Stimulated activated CD4-positive, alpha-beta T cell treated with anti-CD3 and anti-CD28 coated beads, Interleukin-12 subunit alpha, Interleukin-12 subunit beta, amount 100 ng/mL, for 24 hours (primary cell): ENCODE results near the gene SH2D2A.
A peak's percentile ranks its signal among the peaks of the same experiment; 100 is the strongest.
"Not testable (repeated sequence)": the region's sequence is repeated elsewhere in the genome, so short reads cannot be mapped to it uniquely, and the experiment has no call there.

Experiments
- DNase-seq, 2 experiments: peaks; one replicate each; pipeline ENCODE4 v3.0.0-alpha.2; 2020; ENCODE audit warnings: low read depth in 2 of 2

SH2D2A gene

DNA sequence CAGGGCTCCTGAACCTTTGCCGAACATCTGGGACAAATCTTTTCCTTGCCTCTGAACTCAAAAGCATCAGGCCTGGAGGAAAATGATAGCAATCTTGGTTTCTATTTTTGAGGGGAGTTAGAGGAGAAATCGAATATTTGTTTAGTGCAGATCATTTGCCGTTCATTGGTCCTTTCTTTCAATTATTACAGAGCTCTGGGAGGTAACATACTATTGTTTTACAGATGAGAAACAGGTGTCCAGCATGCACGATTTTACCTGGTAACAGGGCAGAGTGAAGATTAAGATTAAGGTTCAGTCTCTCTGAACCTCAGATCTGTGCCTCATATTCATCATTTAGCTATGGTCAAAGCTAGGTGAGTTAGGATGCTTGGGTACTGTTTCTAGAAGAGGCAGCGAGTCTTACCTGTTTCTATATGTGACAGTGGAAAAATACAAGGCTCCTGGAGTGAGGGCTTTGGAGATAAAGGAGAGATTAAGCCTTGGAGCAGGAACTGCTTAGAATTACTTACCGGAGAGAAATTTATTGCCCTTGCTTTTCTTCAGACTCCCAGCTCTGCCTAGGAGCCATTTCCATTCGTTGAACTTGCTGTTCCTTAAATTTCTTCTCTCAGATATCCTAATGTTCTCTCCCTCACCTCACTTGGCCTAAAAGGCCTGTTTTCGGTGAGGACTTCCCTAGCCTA is 47.9 kb downstream of the SH2D2A start:
- DNase-seq: no peak

DNA sequence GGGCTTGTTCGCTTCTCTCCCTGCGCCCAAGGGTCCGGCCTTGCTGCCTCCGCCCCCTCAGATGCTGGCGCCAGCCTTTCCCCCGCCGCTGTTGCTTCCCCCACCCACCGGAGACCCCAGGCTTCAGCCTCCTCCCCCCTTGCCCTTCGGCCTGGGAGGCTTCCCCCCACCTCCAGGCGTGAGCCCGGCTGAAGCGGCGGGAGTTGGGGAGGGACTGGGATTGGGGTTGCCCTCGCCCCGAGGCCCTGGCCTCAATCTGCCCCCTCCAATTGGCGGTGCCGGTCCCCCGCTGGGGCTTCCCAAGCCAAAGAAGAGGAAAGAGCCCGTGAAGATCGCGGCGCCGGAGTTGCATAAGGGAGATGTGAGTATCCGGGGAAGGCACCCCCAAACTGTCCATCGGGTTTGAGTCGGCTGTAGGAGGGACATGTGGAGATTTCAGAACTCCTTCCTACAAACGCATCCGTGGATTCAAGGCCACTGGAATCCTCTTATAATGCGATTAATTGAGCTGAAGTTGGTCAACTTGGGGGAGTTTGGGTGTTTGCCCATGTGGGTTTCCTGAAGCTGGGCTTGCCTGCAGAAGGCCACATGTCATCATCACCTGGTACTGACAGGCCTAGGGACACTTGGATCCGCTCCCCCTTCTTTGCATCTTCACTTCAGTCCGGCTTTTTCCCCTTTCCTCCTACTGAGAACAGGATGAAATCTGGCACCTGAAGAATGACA is 48.6 kb downstream of the SH2D2A start:
- DNase-seq: peak in 1 of 2 experiments; percentile 15

GRCh38 chr1:156767101-156767878 is 49.4 kb downstream of the SH2D2A start, which contains the start of gene PRCC:
TSS of gene PRCC (plus strand) at chr1:156767535. CDS start at chr1:156767772, 237 bp downstream.
- peak; percentile 95 for DNase-seq

DNA sequence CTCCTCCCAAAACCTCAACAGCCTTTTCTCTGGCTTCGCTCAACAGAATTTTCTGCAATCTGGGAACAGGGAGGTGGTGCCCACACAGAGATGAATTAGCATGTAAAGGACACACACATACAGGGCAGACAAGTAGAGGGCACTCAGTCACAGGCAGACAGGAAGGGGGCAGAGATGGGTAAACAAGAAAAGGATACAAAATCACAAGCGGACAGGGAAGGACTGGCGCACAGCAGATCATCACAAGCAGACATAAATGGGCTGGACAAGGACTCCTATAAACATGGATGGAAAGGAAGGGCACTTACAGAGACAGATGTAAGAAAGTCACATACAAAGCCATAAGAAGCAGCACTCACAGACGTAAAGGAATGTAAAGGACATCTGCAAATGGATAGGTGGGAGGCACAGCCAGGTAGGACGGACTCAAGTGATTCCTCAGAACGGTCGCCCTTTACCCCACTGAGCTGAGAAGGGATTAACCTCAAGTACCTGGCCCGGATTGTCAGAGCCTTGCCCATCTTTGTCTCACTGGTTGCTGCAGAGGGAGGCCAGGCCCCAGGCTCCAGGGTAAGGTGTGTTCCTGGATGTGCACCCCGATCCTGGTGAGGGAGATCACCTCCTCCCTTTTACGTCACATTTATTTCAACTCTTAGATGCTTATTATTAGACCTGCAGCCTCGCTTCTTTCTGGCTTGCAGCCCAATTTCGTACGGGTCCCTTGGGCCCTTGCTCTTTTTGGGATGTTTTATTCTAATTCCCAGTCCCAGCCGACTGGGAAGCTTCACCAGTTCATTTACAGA is 50.1 kb downstream of the SH2D2A start:
- DNase-seq: no peak

DNA sequence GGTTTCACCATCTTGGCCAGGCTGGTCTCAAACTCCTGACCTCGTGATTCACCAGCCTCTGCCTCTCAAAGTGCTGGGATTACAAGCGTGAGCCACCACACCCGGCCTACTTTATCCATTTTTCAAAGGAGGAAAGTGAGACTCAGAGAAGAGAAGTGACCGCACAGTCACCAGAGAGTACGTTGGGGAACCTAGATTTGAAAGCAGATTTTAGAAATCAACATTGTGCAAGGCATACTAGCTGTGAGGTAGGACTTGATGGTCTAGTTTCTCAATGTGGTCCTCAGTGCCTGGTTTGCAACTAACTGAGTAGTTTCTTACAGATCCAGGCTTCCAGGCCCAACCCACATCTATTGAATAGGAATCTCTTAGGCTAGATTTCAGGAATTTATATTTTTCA is 51.0 kb downstream of the SH2D2A start:
- no peak for DNase-seq

DNA sequence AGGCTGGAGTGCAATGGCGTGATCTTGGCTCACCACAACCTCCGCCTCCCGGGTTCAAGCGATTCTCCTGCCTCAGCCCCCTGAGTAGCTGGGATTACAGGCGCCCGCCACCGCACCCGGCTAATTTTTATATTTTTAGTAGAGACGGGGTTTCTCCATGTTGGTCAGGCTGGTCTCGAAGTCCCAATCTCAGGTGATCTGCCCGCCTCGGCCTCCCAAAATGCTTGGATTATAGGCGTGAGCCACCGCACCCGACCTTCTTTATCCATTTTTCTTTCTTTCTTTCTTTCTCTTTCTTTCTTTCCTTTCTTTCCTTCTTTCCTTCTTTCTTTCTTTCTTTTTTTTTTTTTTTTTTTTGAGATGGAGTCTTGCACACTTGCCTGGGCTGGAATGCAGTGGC is 51.5 kb downstream of the SH2D2A start:
- DNase-seq: not testable (repeated sequence)

DNA sequence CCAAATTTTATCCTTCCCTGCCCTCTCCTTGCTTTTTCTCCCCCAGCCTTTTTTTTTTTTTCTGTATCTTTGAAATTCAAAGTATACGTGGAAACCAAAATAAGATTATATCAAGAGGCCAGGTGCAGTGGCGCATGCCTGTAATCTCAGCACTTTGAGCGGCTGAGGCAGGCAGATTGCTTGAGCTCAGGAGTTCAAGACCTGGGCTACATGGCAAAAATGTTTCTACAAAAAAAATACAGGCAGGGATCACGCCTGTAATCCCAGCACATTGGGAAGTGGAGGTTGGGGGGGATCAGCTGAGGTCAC is 55.9 kb downstream of the SH2D2A start:
- no peak for DNase-seq

DNA sequence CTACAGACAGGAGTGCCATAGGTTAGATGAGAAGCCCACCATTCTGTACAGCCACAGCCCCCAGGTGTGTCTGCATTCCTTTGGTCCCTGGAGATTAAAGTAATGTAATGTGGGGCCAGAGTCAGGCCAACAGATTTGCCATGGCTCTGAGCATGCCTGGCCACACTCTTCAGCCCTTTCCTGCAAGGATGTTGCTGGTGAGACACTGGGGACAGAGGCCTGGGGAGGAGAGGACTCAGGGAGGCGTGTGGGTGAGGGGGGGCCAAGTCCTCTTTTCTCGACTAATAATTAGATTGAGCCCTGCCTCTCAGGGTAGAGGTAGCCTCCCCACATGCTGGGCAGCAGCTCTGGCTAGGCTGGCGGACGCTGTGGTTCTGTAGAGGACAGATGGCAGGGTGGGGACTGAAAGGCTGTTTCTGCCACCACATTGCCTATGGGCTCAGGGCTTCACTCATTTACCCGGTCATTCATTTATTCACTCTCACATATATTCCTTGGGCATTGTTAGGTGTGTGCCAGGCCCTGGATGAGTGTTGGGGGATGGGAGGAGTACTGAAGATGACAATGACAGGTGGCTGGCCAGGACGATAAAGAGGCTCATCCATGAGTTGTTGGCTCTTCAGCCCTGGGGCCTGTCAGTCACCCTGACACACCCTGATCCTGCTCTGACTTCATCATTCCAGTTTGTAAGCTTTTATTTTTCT is 56.4 kb downstream of the SH2D2A start:
- no peak for DNase-seq

GRCh38 chr1:156757572-156758253 is 58.9 kb downstream of the SH2D2A start:
- not testable (repeated sequence) for DNase-seq

GRCh38 chr1:156756355-156756754 is 60.3 kb downstream of the SH2D2A start:
- no peak for DNase-seq
